ENCODE measurements around the gene MAGI2.

MAGI2 gene

DNA sequence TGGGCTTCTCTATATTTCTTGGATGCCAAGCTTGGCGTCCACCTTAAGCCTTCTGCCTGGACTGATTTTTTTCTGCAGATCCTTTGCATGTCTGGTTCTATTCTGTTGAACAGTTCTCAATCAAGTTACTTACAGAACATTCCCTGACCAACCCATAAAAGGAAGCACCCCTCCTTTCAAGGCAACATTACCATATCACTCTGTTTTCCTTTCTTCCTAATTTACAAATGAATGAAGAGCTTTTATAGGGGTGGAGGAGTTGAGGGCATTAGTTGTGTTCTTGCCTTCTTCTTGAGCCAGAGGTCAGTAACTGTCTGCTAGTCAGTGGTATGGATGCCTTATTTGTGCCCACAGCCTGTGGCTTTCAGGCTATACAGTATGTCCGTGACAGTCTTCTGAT is 1293.9 kb downstream of the MAGI2 start:
- no peak for DNase-seq (ENCODE audit: low read depth)
- no peak overlapping the region for H3K4me3 ChIP-seq (ENCODE audit: low read depth, low read length)
- TF ChIP-seq CTCF (conservative IDR thresholded peaks at IDR 0.05; ENCODE audit: low read depth, low read length), result no peak

GRCh38 chr7:78153285-78153684 is 1300.2 kb downstream of the MAGI2 start:
- no peak for DNase-seq (ENCODE audit: low read depth)
- H3K4me3 ChIP-seq (ENCODE audit: low read depth, low read length), result no peak overlapping the region
- TF ChIP-seq CTCF (conservative IDR thresholded peaks at IDR 0.05; ENCODE audit: low read depth, low read length), result no peak

GRCh38 chr7:78151229-78151628 is 1302.2 kb downstream of the MAGI2 start:
- TF ChIP-seq CTCF (conservative IDR thresholded peaks at IDR 0.05; ENCODE audit: low read depth, low read length), result no peak
- DNase-seq (ENCODE audit: low read depth), result no peak
- H3K4me3 ChIP-seq (ENCODE audit: low read depth, low read length), result no peak overlapping the region

DNA sequence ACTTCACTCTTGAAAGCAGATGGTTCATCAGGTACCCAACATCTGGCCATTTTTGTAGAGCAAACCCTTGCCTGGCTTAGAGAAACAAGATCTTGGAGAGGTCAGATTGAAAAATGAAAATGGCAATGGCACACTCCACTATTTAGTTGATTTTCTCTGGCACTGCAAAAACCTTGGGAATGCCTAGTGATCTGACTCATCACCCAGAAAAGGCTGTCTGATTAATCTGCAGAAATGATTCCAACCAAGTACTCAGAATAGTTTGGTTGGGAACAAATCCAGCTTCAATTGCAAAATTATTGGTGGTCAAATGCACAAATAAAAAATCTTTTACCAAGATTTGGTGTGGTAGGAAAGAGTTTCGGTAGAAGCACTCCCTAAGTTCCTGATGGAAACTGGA is 1303.7 kb downstream of the MAGI2 start:
- H3K4me3 ChIP-seq (ENCODE audit: low read depth, low read length), result no peak overlapping the region
- DNase-seq (ENCODE audit: low read depth), result peak; percentile 42
- no peak for TF ChIP-seq CTCF (conservative IDR thresholded peaks at IDR 0.05; ENCODE audit: low read depth, low read length)

DNA sequence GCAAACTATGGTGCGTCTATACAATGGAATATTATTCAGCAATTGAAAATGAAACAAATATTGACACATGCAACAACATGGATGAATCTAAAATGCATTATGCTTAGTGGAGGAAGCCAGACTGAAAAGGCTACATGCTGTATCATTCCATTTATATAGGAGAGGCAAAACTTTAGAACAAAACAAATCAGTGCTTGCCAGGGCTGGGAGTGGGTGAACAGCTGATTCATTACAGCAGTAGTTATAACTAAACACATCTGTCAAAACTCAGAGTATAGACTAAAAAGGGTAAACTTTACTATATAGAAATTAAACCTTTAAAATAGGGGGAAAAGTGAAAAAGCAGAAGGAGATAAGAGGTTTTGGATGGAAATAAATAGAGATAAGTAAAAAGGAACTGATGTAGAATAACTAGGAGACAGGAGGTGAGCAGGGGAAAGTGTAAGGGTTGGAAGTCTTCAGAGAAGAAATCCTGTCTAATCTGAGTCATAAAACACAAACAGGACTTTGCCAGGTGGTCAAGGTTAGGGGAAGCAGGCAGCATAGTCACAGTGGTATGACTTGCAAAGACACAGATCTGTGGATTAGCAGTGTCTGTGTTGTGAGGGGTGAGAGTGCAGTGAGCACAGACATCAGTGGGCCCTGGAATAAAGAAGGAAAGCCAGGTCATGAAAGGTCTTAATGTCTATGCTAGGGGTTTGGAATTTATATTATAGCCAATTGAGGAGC is 1305.1 kb downstream of the MAGI2 start:
- no peak for DNase-seq (ENCODE audit: low read depth)

DNA sequence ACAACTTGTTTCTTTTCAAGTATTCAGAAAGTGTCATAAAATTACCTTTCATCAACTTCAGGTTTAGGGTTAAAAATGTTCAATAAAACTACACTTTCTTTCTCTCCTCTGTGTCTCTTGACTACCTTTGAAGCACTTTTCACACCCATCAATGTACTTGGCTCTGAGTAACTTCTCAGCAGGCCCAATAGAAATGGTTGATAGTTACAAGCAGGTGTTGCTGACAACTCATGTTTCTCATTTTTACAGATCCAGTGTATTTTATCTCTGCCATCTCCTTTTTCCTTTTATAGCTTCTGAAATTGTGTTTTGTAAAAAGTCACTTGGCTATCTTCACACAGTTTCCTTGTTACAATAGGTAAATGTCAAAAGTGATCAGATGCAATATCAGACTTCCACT is 1306.9 kb downstream of the MAGI2 start:
- H3K4me3 ChIP-seq (ENCODE audit: low read depth, low read length), result no peak overlapping the region
- DNase-seq (ENCODE audit: low read depth), result no peak
- TF ChIP-seq CTCF (conservative IDR thresholded peaks at IDR 0.05; ENCODE audit: low read depth, low read length), result no peak

More for the DNA sequence above, 1305.1 kb downstream of the MAGI2 start:
- TF ChIP-seq CTCF (conservative IDR thresholded peaks at IDR 0.05; ENCODE audit: low read depth, low read length), result no peak
- H3K4me3 ChIP-seq (ENCODE audit: low read depth, low read length), result no peak overlapping the region

DNA sequence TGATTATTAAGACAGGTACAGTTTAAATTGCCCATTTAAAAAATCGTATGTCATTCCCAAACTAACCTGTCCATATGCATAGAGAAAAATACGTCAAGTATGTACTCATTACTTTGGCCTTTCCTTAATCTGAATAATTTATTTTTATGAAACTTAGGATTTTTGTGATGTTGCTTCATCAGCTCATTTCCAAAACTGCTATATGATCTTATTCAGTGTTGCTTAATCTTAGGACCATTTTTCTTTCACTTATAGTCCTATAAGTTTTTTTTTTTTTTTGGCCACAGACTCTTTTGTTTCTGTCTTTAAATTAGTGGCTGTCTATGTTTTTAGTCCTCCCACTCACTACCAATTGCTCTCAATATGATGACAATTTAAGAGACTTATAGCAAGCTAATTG is 1309.8 kb downstream of the MAGI2 start:
- TF ChIP-seq CTCF (conservative IDR thresholded peaks at IDR 0.05; ENCODE audit: low read depth, low read length), result no peak
- H3K4me3 ChIP-seq (ENCODE audit: low read depth, low read length), result no peak overlapping the region
- DNase-seq (ENCODE audit: low read depth), result no peak

Data from choroid plexus epithelial cell (primary cell).